ENCODE data around the gene FAM114A1. TPM values are rescaled to one million over a fixed set of nuclear protein-coding genes. Genes with fewer than 3 reads are reported as not detected.

The FAM114A1 gene
- total RNA-seq, 3 donors from 2014 or later = 59.1 to 94.7 (median 62.5) TPM

GRCh38 chr4:38822748-38823303, 44.8 kb upstream of the FAM114A1 start:
- ATAC-seq (no peak), DNase-seq (no peak)
- Histone ChIP-seq H3K9me3 (no peaks in the 10 kb centered on the region), H3K4me1 (ENCODE audit: low read depth) (no peaks in the 10 kb centered on the region), H3K4me3 (no peak overlapping the region), H3K36me3 (ENCODE audit: low read depth) (no peaks in the 10 kb centered on the region)
- TF ChIP-seq, protein P1, sequence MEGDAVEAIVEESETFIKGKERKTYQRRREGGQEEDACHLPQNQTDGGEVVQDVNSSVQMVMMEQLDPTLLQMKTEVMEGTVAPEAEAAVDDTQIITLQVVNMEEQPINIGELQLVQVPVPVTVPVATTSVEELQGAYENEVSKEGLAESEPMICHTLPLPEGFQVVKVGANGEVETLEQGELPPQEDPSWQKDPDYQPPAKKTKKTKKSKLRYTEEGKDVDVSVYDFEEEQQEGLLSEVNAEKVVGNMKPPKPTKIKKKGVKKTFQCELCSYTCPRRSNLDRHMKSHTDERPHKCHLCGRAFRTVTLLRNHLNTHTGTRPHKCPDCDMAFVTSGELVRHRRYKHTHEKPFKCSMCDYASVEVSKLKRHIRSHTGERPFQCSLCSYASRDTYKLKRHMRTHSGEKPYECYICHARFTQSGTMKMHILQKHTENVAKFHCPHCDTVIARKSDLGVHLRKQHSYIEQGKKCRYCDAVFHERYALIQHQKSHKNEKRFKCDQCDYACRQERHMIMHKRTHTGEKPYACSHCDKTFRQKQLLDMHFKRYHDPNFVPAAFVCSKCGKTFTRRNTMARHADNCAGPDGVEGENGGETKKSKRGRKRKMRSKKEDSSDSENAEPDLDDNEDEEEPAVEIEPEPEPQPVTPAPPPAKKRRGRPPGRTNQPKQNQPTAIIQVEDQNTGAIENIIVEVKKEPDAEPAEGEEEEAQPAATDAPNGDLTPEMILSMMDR (IDR thresholded peaks at IDR 0.05) = no peak
- intact Hi-C loops (cut with DNase I, micrococcal nuclease) = no loop called here

DNA sequence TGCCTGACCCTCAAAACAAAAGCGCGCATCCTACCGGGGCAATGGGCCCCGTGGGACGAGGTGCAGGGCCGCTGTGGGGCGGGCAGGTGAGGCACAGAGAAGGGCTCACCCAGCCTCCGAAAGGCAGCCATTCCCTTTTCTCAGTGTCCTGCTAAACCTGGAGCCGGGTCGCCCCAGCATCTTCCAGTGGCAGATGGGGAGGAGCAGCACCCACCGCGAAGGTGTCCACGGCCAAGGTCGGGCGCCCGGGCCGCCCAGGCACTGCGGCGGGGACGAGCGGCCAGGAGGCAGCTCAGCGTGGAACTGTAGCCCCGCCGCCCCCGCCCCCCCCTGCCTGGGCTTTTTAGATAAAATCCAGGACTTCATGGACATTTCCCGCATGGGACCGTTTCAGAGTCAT, 43.8 kb upstream of the FAM114A1 start:
- DNase-seq = no peak
- intact Hi-C loops (cut with DNase I, micrococcal nuclease) = no loop called here
- no peak for ATAC-seq
- Histone ChIP-seq H3K4me3 (no peak overlapping the region), H3K4me1 (ENCODE audit: low read depth) (no peaks in the 10 kb centered on the region), H3K36me3 (ENCODE audit: low read depth) (no peaks in the 10 kb centered on the region), H3K9me3 (no peaks in the 10 kb centered on the region)
- TF ChIP-seq, protein P1 (IDR thresholded peaks at IDR 0.05) = no peak

DNA sequence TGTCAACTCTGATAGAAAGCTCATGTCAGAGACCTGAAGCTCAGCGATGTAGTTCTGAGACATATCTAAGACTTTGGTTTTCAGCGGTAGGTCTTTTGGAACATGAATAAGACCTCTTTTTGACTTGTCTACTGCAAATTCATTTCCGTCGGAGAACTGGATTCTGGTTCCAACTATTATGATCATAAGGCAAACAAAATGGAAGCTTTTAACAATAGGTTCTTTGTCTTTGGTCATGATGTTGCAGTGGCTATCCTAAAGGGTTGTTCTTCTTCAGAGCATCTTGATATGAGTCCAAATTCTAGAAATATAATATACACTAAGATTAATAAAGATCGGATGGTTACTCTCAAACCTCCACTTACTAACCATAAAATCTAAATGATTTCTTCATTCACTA, 38.4 kb upstream of the FAM114A1 start:
- H3K4me3 ChIP-seq = no peak overlapping the region
- peaks cover 2% of the 10 kb centered on the region for H3K9me3 ChIP-seq
- DNase-seq = no peak
- TF ChIP-seq, protein P1 (IDR thresholded peaks at IDR 0.05) = no peak
- ATAC-seq = no peak
- intact Hi-C loops (cut with DNase I, micrococcal nuclease) = no loop called here
- H3K36me3 ChIP-seq (ENCODE audit: low read depth) = no peaks in the 10 kb centered on the region
- H3K4me1 ChIP-seq (ENCODE audit: low read depth) = no peaks in the 10 kb centered on the region

DNA sequence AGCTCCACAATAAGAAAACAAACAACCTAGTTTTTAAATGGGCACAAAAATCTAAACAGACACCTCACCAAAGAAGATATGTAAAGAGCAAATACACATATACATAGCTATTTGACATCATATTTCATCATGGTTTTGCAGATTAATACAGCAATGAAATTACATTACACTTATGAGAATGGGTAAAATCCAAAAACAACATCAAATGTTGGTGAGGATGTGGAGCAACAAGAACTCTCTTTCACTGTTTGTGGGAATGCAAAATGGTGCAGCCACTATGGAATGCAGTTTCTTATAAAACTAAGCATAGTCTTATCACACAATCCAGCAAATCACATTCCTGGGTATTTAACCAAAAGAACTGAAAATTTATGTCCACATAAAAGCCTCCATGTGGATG, 36.0 kb upstream of the FAM114A1 start:
- Histone ChIP-seq H3K4me3 (no peak overlapping the region), H3K9me3 (peaks cover 7% of the 10 kb centered on the region), H3K36me3 (ENCODE audit: low read depth) (no peaks in the 10 kb centered on the region), H3K4me1 (ENCODE audit: low read depth) (no peaks in the 10 kb centered on the region)
- DNase-seq = no peak
- ATAC-seq = no peak
- TF ChIP-seq, protein P1 (IDR thresholded peaks at IDR 0.05) = no peak
- intact Hi-C loops (cut with DNase I, micrococcal nuclease) = no loop called here

GRCh38 chr4:38832206-38832605, 35.4 kb upstream of the FAM114A1 start:
- peaks cover 7% of the 10 kb centered on the region for H3K9me3 ChIP-seq
- intact Hi-C loops (cut with DNase I, micrococcal nuclease) = no loop called here
- no peaks in the 10 kb centered on the region for H3K4me1 ChIP-seq (ENCODE audit: low read depth)
- no peak for DNase-seq
- no peaks in the 10 kb centered on the region for H3K36me3 ChIP-seq (ENCODE audit: low read depth)
- TF ChIP-seq, protein P1 (IDR thresholded peaks at IDR 0.05) = no peak
- ATAC-seq = no peak
- no peak overlapping the region for H3K4me3 ChIP-seq
